Loucy (cell line): ENCODE measurements around the gene KDM4C.

Source experiments
- H2AFZ ChIP-seq: fragments of 200-600 bp; sonication (generic); 2 replicates; pipeline ENCODE4 v1.6.0; 2016; ENCODE audit warnings: antibody characterized with exemption, mild to moderate bottlenecking, low read length, moderate library complexity
- H3F3A ChIP-seq: fragments of 200-600 bp; 2 replicates; pipeline ENCODE4 v1.6.0; 2016; ENCODE audit warnings: antibody characterized with exemption, low read depth, mild to moderate bottlenecking
- H3K27me3 ChIP-seq: fragments of 200-600 bp; sonication (generic); 2 replicates; pipeline ENCODE4 v1.6.1; 2014; ENCODE audit warnings: low read length, mild to moderate bottlenecking; ENCODE audit not compliant: insufficient read depth, poor library complexity, severe bottlenecking
- H3K36me3 ChIP-seq: fragments of 200-600 bp; sonication (generic); 2 replicates; pipeline ENCODE4 v1.6.1; 2016; ENCODE audit warnings: low read length; ENCODE audit not compliant: insufficient read depth
- H3K4me1 ChIP-seq: fragments of 200-600 bp; sonication (generic); 2 replicates; pipeline ENCODE4 v1.5.1; 2014; ENCODE audit warnings: low read length, mild to moderate bottlenecking; ENCODE audit not compliant: insufficient read depth, poor library complexity, severe bottlenecking
- H3K4me2 ChIP-seq: fragments of 200-600 bp; sonication (generic); 2 replicates; pipeline ENCODE4 v1.6.0; 2014; ENCODE audit warnings: antibody characterized with exemption, low read length, low read depth, mild to moderate bottlenecking; ENCODE audit not compliant: poor library complexity, severe bottlenecking
- H3K4me3 ChIP-seq: fragments of 200-600 bp; sonication (generic); 2 replicates; pipeline ENCODE4 v1.5.1; 2014; ENCODE audit warnings: low read length, mild to moderate bottlenecking, mixed read lengths; ENCODE audit not compliant: poor library complexity, severe bottlenecking
- H3K79me2 ChIP-seq: fragments of 200-600 bp; sonication (generic); 2 replicates; pipeline ENCODE4 v1.6.1; 2014; ENCODE audit warnings: low read length; ENCODE audit not compliant: insufficient read depth
- H3K9ac ChIP-seq: fragments of 200-600 bp; sonication (generic); 2 replicates; pipeline ENCODE4 v1.6.0; 2014; ENCODE audit warnings: mild to moderate bottlenecking, low read depth, low read length, moderate library complexity; ENCODE audit not compliant: poor library complexity, severe bottlenecking
- H3K9me2 ChIP-seq: fragments of 200-600 bp; sonication (generic); replicated peaks from 2 replicates; pipeline ENCODE4 v1.6.1; 2016; ENCODE audit warnings: low read depth, low read length, mixed read lengths
- H3K9me3 ChIP-seq: fragments of 200-600 bp; sonication (generic); 2 replicates; pipeline ENCODE4 v1.6.1; 2014; ENCODE audit warnings: mild to moderate bottlenecking, antibody characterized with exemption, low read length, low read depth; ENCODE audit not compliant: insufficient read depth
- H4K20me1 ChIP-seq: fragments of 200-600 bp; sonication (generic); 2 replicates; pipeline ENCODE4 v1.6.0; 2014; ENCODE audit warnings: antibody characterized with exemption, low read length, mild to moderate bottlenecking; ENCODE audit not compliant: insufficient read depth, poor library complexity, severe bottlenecking
- CTCF ChIP-seq: fragments of 200-600 bp; sonication (generic); conservative IDR thresholded peaks from 2 replicates; pipeline ENCODE4 v1.5.1; 2014; ENCODE audit warnings: mild to moderate bottlenecking, antibody characterized with exemption, low read length
- EZH2phosphoT487 ChIP-seq: fragments of 200-600 bp; IDR thresholded peaks from 2 replicates; pipeline ENCODE4 v1.6.1; 2018; ENCODE audit warnings: antibody characterized with exemption, mild to moderate bottlenecking, moderate library complexity, borderline replicate concordance

The KDM4C gene

GRCh38 chr9:6889868-6890267, 132.1 kb downstream of the KDM4C start:
- H3K9me2 ChIP-seq, result no peaks in the 10 kb centered on the region
- no peaks in the 10 kb centered on the region for H3K9me3 ChIP-seq
- no peaks in the 10 kb centered on the region for H3K79me2 ChIP-seq
- no peak overlapping the region for H3K4me2 ChIP-seq
- no peak overlapping the region for H2AFZ ChIP-seq
- no peak overlapping the region for H3K9ac ChIP-seq
- peaks cover 9% of the 10 kb centered on the region; the same call in 1 of the 2 replicates for H3K36me3 ChIP-seq
- peaks cover 25% of the 10 kb centered on the region for H3F3A ChIP-seq
- H4K20me1 ChIP-seq, result peaks cover 45% of the 10 kb centered on the region
- no peaks in the 10 kb centered on the region for H3K27me3 ChIP-seq
- no peak for TF ChIP-seq CTCF
- no peak for TF ChIP-seq EZH2phosphoT487
- peaks cover 24% of the 10 kb centered on the region for H3K4me1 ChIP-seq
- H3K4me3 ChIP-seq, result no peak overlapping the region

GRCh38 chr9:6893350-6894131, 135.8 kb downstream of the KDM4C start:
- TF ChIP-seq EZH2phosphoT487 (peak; percentile 89; the same call in 1 of the 2 replicates), CTCF (no peak)
- peaks cover 72% of the 10 kb centered on the region for H4K20me1 ChIP-seq
- H3K36me3 ChIP-seq, result peaks cover 10% of the 10 kb centered on the region; the same call in 1 of the 2 replicates
- H2AFZ ChIP-seq, result no peak overlapping the region
- H3K4me2 ChIP-seq, result peak overlapping the region; percentile 56
- H3K27me3 ChIP-seq, result no peaks in the 10 kb centered on the region
- H3F3A ChIP-seq, result peaks cover 25% of the 10 kb centered on the region
- H3K4me1 ChIP-seq, result peaks cover 29% of the 10 kb centered on the region
- peak overlapping the region; percentile 6 for H3K4me3 ChIP-seq
- H3K9me3 ChIP-seq, result no peaks in the 10 kb centered on the region
- H3K9me2 ChIP-seq, result no peaks in the 10 kb centered on the region
- H3K9ac ChIP-seq, result no peak overlapping the region
- no peaks in the 10 kb centered on the region for H3K79me2 ChIP-seq

- Histone ChIP-seq H2AFZ (no peak overlapping the region), H3K4me2 (peak overlapping the region; percentile 56), H4K20me1 (peaks cover 76% of the 10 kb centered on the region), H3K9me3 (no peaks in the 10 kb centered on the region), H3K27me3 (no peaks in the 10 kb centered on the region), H3F3A (peaks cover 25% of the 10 kb centered on the region), H3K9ac (no peak overlapping the region), H3K9me2 (no peaks in the 10 kb centered on the region), H3K4me3 (peak overlapping the region; percentile 6), H3K79me2 (no peaks in the 10 kb centered on the region), H3K4me1 (peaks cover 29% of the 10 kb centered on the region), H3K36me3 (peaks cover 10% of the 10 kb centered on the region; the same call in 1 of the 2 replicates)
- TF ChIP-seq CTCF (no peak), EZH2phosphoT487 (no peak)
Measured at GRCh38 chr9:6894135-6894534, 136.4 kb downstream of the KDM4C start.
